Fibroblast of the aortic adventitia (primary cell): ENCODE results near the gene UBAP2L. TPM values are rescaled to one million over a fixed set of nuclear protein-coding genes. Genes with fewer than 3 reads are reported as not detected.

Source experiments
- DNase-seq: peaks from one replicate; pipeline ENCODE4 v3.0.0-alpha.2; 2010; ENCODE audit warnings: low read depth
- H3K4me3 ChIP-seq: 2 replicates; pipeline ENCODE4 v1.5.1; 2011; ENCODE audit warnings: low read depth, mild to moderate bottlenecking, control low read depth, low read length, moderate library complexity
- total RNA-seq: library from RNA; depleted of rRNA; stranded (reverse); fragments of >200 nt; gene quantifications from 2 replicates; pipeline ENCODE4 v1.2.3, GENCODE V29; 2012; ENCODE audit warnings: low replicate concordance
- TF ChIP-seq, protein P1 (sequence below): IDR thresholded peaks from 2 replicates; pipeline ENCODE4 v1.5.1; 2011; ENCODE audit warnings: mild to moderate bottlenecking, low read length, control low read depth, inconsistent platforms; ENCODE audit not compliant: insufficient read depth

The UBAP2L gene
- total RNA-seq, 1 donor, result 121 TPM

DNA sequence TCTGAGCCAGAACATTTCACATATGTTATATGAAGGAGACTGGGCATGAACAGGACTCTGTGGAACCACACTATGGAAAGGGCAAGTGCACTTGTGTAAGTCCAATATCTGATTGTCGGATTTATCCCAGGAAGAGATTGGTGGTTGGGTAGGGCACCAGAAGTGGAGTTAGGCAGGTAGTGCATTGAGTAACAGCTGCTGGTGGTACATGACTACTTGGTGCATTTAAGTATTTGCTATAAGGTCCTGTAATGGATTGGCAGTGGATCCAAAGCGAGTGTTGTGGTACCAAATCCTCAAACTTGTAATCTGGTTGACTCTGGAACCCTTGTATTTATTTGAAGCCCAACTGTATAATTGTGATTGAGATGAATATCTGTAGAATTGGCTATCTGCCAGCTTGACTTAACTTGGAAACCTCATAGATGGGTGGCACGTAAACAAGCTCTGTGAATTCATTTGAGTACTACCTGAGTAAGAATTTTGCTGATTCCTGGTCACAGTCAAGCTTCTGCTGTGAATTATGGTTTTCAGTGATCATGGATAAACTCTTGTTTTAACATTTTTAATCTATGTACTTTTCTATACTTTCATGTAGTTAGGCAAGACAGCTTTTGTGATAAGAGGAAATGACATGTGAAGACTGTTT, 21.1 kb downstream of the UBAP2L start:
- no peak for DNase-seq
- H3K4me3 ChIP-seq, result no peak overlapping the region
- TF ChIP-seq, protein P1, sequence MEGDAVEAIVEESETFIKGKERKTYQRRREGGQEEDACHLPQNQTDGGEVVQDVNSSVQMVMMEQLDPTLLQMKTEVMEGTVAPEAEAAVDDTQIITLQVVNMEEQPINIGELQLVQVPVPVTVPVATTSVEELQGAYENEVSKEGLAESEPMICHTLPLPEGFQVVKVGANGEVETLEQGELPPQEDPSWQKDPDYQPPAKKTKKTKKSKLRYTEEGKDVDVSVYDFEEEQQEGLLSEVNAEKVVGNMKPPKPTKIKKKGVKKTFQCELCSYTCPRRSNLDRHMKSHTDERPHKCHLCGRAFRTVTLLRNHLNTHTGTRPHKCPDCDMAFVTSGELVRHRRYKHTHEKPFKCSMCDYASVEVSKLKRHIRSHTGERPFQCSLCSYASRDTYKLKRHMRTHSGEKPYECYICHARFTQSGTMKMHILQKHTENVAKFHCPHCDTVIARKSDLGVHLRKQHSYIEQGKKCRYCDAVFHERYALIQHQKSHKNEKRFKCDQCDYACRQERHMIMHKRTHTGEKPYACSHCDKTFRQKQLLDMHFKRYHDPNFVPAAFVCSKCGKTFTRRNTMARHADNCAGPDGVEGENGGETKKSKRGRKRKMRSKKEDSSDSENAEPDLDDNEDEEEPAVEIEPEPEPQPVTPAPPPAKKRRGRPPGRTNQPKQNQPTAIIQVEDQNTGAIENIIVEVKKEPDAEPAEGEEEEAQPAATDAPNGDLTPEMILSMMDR, result no peak

DNA sequence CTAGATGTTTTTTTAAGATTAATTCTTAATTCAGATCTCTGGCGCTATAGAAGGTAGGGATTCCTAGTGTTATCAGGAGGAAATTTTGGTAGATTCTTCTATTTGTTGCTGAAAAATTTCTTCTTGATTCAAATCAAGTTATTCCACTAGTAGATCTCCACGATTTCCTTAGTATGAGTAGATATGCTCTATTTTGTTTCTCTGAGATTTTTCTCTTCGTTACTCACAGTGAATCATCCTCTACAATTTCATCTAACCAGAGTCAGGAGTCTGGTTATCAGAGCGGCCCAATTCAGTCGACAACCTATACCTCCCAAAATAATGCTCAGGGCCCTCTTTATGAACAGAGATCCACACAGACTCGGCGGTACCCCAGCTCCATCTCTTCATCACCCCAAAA, 32.9 kb downstream of the UBAP2L start:
- no peak overlapping the region for H3K4me3 ChIP-seq
- no peak for DNase-seq
- TF ChIP-seq, protein P1, result no peak

DNA sequence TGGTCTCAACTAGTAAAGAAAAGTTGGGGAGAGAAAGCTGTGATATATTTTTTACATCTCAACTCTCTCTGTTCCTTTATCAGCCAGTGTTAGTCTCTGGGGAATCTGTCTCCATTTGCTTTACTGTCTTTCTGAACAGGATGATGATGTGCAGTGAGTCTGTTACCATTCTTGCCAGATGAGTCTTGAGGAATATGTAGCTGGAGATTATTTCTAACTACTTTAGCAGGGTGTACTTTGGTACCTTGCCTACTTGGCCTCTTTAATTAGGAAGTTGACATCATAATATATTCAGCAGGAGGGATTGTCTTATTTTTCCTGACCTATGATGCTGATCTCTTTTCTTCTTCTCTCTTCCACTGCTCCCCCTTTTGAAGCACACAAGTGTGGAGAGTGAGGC, 35.9 kb downstream of the UBAP2L start:
- no peak overlapping the region for H3K4me3 ChIP-seq
- TF ChIP-seq, protein P1, result no peak
- DNase-seq, result no peak

DNA sequence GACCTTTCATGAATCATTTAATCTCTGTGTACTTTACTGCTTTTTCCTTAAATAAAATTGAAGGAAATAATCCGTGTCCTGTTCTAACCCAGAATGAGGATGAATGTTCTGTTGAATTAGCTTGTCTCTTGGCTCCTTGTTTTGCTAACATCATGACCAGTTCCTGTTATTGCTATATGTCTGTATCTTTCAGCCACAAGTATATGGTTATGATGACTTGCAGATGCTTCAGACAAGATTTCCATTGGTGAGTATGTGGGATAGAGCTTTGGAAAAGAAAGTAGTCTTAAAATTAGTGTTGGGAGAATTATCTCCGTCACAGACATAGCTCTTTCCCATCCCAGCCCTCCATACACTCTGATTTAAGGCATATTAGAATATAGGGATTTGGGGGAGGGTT, 38.0 kb downstream of the UBAP2L start:
- H3K4me3 ChIP-seq, result no peak overlapping the region
- TF ChIP-seq, protein P1, result no peak
- no peak for DNase-seq

DNA sequence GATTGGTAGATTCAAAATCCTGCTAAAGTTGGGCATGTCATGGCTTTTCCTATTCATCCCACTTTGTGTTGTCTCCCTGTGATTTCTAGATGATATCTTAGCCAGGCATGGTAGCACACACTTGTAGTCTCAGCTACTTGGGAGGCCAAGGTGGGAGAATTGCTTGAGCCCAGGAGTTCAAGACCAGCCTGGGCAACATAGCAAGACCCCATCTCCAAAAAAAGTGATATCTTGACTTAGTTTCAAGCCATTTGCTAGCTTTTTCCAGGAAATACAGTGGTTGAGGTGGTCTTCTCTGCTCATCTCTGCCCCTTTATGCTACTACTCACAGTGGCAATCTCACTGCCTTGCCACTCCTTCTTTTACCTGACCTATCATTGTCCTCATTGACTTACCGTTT, 39.4 kb downstream of the UBAP2L start:
- DNase-seq, result no peak
- TF ChIP-seq, protein P1, result no peak
- no peak overlapping the region for H3K4me3 ChIP-seq

DNA sequence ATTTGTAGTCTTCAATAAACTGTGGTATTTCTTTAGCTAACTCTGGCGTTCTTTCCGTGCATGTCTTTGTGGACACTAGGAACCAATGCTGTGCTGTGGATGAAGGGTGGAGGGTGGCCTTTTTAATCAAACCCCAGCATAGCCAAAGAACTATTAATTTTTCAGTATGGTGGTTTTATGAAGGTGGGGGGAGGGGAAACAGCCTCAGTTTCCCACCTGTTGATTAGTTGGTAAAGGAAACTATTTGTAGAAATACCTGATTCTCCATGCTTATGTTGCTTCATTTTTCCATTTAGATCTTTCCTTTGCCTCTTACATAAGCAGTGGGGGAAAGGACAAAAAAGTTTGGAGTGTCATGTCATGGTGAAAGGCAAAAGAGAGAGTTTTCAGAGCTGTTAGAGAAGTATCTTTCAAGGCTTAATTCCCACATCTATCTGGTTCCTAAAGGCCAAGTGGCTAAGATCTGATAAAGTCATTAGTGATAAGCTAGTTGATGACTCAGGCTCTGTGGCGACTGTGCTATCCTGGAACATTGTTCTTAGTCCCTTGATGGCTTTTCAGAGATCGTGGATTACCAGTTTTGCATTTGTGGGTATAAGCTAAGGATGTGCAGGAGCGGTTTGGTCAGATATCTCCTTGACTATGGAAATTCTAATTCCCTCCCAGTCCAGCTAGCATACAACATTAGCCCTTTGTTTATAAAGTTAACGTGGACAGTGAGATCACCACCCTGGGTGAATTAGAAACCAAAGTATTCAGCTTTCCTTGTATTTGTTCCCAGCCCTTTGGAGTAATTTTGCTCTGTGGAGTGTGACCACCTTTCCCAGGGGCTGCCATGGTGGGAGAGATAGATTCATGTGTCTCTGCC, 42.9 kb downstream of the UBAP2L start:
- TF ChIP-seq, protein P1, result no peak
- H3K4me3 ChIP-seq, result no peak overlapping the region
- no peak for DNase-seq
